H1 (cell line): ENCODE results near the gene B4GALNT1. TPM values are rescaled to one million over a fixed set of nuclear protein-coding genes. Genes with fewer than 3 reads are reported as not detected.

Experiments
- BCL11A ChIP-seq, 2 experiments: IDR thresholded peaks; one replicate each; pipeline ENCODE4 v1.6.1; 2011; ENCODE audit warnings: low read depth in 2 of 2, low read length in 2 of 2, mild to moderate bottlenecking in 2 of 2
- CHD7 ChIP-seq: fragments of 300-600 bp; sonication (generic); IDR thresholded peaks from 2 replicates; pipeline ENCODE4 v1.7.1; 2012; ENCODE audit warnings: low read length, moderate library complexity, mild to moderate bottlenecking, inconsistent platforms; ENCODE audit not compliant: insufficient replicate concordance
- CREB1 ChIP-seq: IDR thresholded peaks from 2 replicates; pipeline ENCODE4 v1.6.1; 2012; ENCODE audit warnings: inconsistent platforms
- GTF2F1 ChIP-seq: IDR thresholded peaks from 2 replicates; pipeline ENCODE4 v1.6.1; 2012; ENCODE audit warnings: low read depth, low read length, improper control_type of control experiment, borderline replicate concordance
- JUND ChIP-seq: IDR thresholded peaks from 2 replicates; pipeline ENCODE4 v1.6.1; 2011; ENCODE audit warnings: mild to moderate bottlenecking, improper control_type of control experiment, low read length
- KDM4A ChIP-seq: IDR thresholded peaks from one replicate; pipeline ENCODE4 v1.7.1; 2012; ENCODE audit warnings: low read depth, mild to moderate bottlenecking, moderate library complexity, low read length, inconsistent platforms; ENCODE audit not compliant: severe bottlenecking
- PHF8 ChIP-seq: fragments of 200-600 bp; sonication (generic); conservative IDR thresholded peaks from 2 replicates; pipeline ENCODE4 v1.7.1; 2012; ENCODE audit warnings: low read depth, mild to moderate bottlenecking, inconsistent platforms, low read length, moderate library complexity
- SP4 ChIP-seq: IDR thresholded peaks from 2 replicates; pipeline ENCODE4 v1.6.1; 2012; ENCODE audit warnings: low read length, inconsistent platforms
- TCF12 ChIP-seq: IDR thresholded peaks from 2 replicates; pipeline ENCODE4 v1.6.1; 2011; ENCODE audit warnings: low read depth, mild to moderate bottlenecking, low read length
- polyA plus RNA-seq, 7 experiments: library from polyadenylated mRNA; depleted of rRNA in 3 of 7; stranded (reverse) in 5 of 7; unstranded in 2 of 7; fragments of >200 nt in 5 of 7; fragments of 200-250 nt in 2 of 7; gene quantifications; 1 replicate in 5 of 7; 2 replicates in 1 of 7; 4 replicates in 1 of 7; pipeline versions ENCODE4 v1.2.1 to v1.2.3, GENCODE V29; 2011 to 2013; ENCODE audit warnings: missing spikeins in 2 of 7, mixed read lengths in 2 of 7
- total RNA-seq: library from RNA; stranded (reverse); fragmentation: NEBNext Ultra II Directional; extraction: Animal tissue kit (Norgen Biotek cat#: 25700); gene quantifications from 2 replicates; pipeline ENCODE4 v1.2.1, GENCODE V29; 2021

Gene B4GALNT1
- total and polyA plus RNA-seq, 2 of the 8 experiments (the other 6 are each of a cell fraction or from before 2014, with no cell fraction given): 1.5 to 2.3 TPM

- TF ChIP-seq BCL11A (IDR thresholded peaks at IDR 0.05; ENCODE audit: low read depth in 2 of 2, low read length in 2 of 2) (no peak), TCF12 (no peak), JUND (no peak), SP4 (peak; percentile 78), CREB1 (peak; percentile 59), KDM4A (peak; percentile 76), GTF2F1 (0 out of 2 replicates have a peak, but pooled peaks have one; percentile 26), CHD7 (no peak), PHF8 (peak; percentile 65)
Measured at GRCh38 chr12:57590864-57591781, 41.9 kb downstream of the B4GALNT1 start, which contains the start of gene PIP4K2C (continued).
